GM21576 (cell line): Measurements from ENCODE around the gene SIRT5.

Experiments used
- ATAC-seq: cut with Tn5 transposase; IDR thresholded peaks from one replicate; pipeline ENCODE4 v1.9.1; 2021; ENCODE audit warnings: mild to moderate bottlenecking, moderate library complexity; ENCODE audit not compliant: unreplicated experiment

The SIRT5 gene

GRCh38 chr6:13586603-13587542, 12.5 kb downstream of the SIRT5 start:
- no peak for ATAC-seq

- ATAC-seq: no peak
Measured at GRCh38 chr6:13589801-13590200, 15.4 kb downstream of the SIRT5 start.

GRCh38 chr6:13590574-13591153, 16.3 kb downstream of the SIRT5 start:
- ATAC-seq: no peak

- ATAC-seq: no peak
Measured at GRCh38 chr6:13591205-13591921, 17.0 kb downstream of the SIRT5 start.

GRCh38 chr6:13593103-13593502, 18.7 kb downstream of the SIRT5 start:
- ATAC-seq: no peak

GRCh38 chr6:13593720-13594119, 19.3 kb downstream of the SIRT5 start:
- no peak for ATAC-seq

GRCh38 chr6:13597073-13597472, 22.7 kb downstream of the SIRT5 start:
- no peak for ATAC-seq

GRCh38 chr6:13600036-13600435, 25.6 kb downstream of the SIRT5 start:
- no peak for ATAC-seq

GRCh38 chr6:13604135-13604534, 29.7 kb downstream of the SIRT5 start:
- no peak for ATAC-seq

GRCh38 chr6:13604546-13605416, 30.4 kb downstream of the SIRT5 start:
- no peak for ATAC-seq

- no peak for ATAC-seq
Measured at GRCh38 chr6:13605634-13606033, 31.2 kb downstream of the SIRT5 start.

GRCh38 chr6:13611715-13612114, 37.3 kb downstream of the SIRT5 start:
- ATAC-seq: no peak

- ATAC-seq: no peak
Measured at GRCh38 chr6:13613029-13613594, 38.7 kb downstream of the SIRT5 start.

GRCh38 chr6:13614126-13614925, 39.9 kb downstream of the SIRT5 start:
- ATAC-seq: peak; percentile 13

GRCh38 chr6:13614926-13615791, 40.8 kb downstream of the SIRT5 start, which contains the start of gene NOL7:
Gene NOL7, plus strand, starts transcription at chr6:13615335. Its CDS starts 24 bp downstream, at chr6:13615359.
- ATAC-seq: peak; percentile 86

- no peak for ATAC-seq
Measured at GRCh38 chr6:13615792-13616120, 41.4 kb downstream of the SIRT5 start.

- no peak for ATAC-seq
Measured at GRCh38 chr6:13617066-13617465, 42.7 kb downstream of the SIRT5 start.

GRCh38 chr6:13624871-13625288, 50.5 kb downstream of the SIRT5 start:
- ATAC-seq: no peak
